HFF-Myc (cell line): ENCODE data around the gene NISCH.

Experiments used
- DNase-seq: peaks from one replicate; pipeline ENCODE4 v3.0.0-alpha.2; 2011; ENCODE audit warnings: low read depth; ENCODE audit errors: extremely low read depth
- H3K4me3 ChIP-seq: replicated peaks from 2 replicates; pipeline ENCODE4 v1.5.1; 2011; ENCODE audit warnings: low read depth, mild to moderate bottlenecking, control low read depth, low read length
- CTCF ChIP-seq: IDR thresholded peaks from 2 replicates; pipeline ENCODE4 v1.5.1; 2012; ENCODE audit warnings: mild to moderate bottlenecking, low read depth, low read length, control low read depth; ENCODE audit errors: missing control alignments

Gene NISCH

GRCh38 chr3:52515192-52515591 is 59.8 kb downstream of the NISCH start:
- no peak overlapping the region for H3K4me3 ChIP-seq
- no peak for DNase-seq
- no peak for TF ChIP-seq CTCF

GRCh38 chr3:52516509-52517195 is 61.2 kb downstream of the NISCH start:
- no peak for TF ChIP-seq CTCF
- H3K4me3 ChIP-seq: no peak overlapping the region
- DNase-seq: no peak

- no peak overlapping the region for H3K4me3 ChIP-seq
- no peak for DNase-seq
- TF ChIP-seq CTCF: no peak
Observed at GRCh38 chr3:52517796-52518722, 62.7 kb downstream of the NISCH start.

GRCh38 chr3:52518723-52519444 is 63.5 kb downstream of the NISCH start:
- TF ChIP-seq CTCF: no peak
- DNase-seq: no peak
- no peak overlapping the region for H3K4me3 ChIP-seq

GRCh38 chr3:52519445-52520140 is 64.2 kb downstream of the NISCH start:
- no peak for DNase-seq
- H3K4me3 ChIP-seq: no peak overlapping the region
- no peak for TF ChIP-seq CTCF

GRCh38 chr3:52520141-52520667 is 64.8 kb downstream of the NISCH start:
- TF ChIP-seq CTCF: no peak
- H3K4me3 ChIP-seq: no peak overlapping the region

More at GRCh38 chr3:52520141-52520667, 64.8 kb downstream of the NISCH start:
- DNase-seq: no peak
